RCC 7860 (cell line): ENCODE data around the gene GAS2L1.
"Not testable (repeated sequence)": the region's sequence is repeated elsewhere in the genome, so short reads cannot be mapped to it uniquely, and the experiment has no call there.

Source experiments
- DNase-seq: peaks from one replicate; pipeline ENCODE4 v3.0.0-alpha.2; 2015; ENCODE audit warnings: low spot score
- FAIRE-seq: peaks from 2 replicates; lab custom pipeline; 2012; peaks lifted over from hg19 to GRCh38; lab: Jason Lieb, UNC

GAS2L1 gene

GRCh38 chr22:29340566-29340965, 34.1 kb downstream of the GAS2L1 start:
- no peak for DNase-seq

GRCh38 chr22:29341056-29341848, 34.8 kb downstream of the GAS2L1 start:
- FAIRE-seq (no peak), DNase-seq (no peak)

More at GRCh38 chr22:29340566-29340965, 34.1 kb downstream of the GAS2L1 start:
- FAIRE-seq = no peak

- no peak for FAIRE-seq
Measured at GRCh38 chr22:29341849-29342127, 35.3 kb downstream of the GAS2L1 start.

GRCh38 chr22:29342177-29342576, 35.7 kb downstream of the GAS2L1 start:
- DNase-seq (no peak), FAIRE-seq (no peak)

More at GRCh38 chr22:29341849-29342127, 35.3 kb downstream of the GAS2L1 start:
- DNase-seq = no peak

- FAIRE-seq (no peak), DNase-seq (no peak)
Measured at GRCh38 chr22:29342577-29343312, 36.3 kb downstream of the GAS2L1 start.

GRCh38 chr22:29343313-29343805, 36.9 kb downstream of the GAS2L1 start:
- DNase-seq = peak; percentile 24
- FAIRE-seq = no peak

- FAIRE-seq (peak; percentile 96), DNase-seq (peak; percentile 95)
Measured at GRCh38 chr22:29344137-29344536, 37.7 kb downstream of the GAS2L1 start.

GRCh38 chr22:29344889-29345288, 38.4 kb downstream of the GAS2L1 start:
- FAIRE-seq, DNase-seq: not testable (repeated sequence)

GRCh38 chr22:29345932-29346331, 39.5 kb downstream of the GAS2L1 start:
- no peak for DNase-seq
- no peak for FAIRE-seq

GRCh38 chr22:29346659-29347058, 40.2 kb downstream of the GAS2L1 start:
- FAIRE-seq = no peak

GRCh38 chr22:29348041-29348440, 41.6 kb downstream of the GAS2L1 start:
- DNase-seq (no peak), FAIRE-seq (no peak)

More at GRCh38 chr22:29346659-29347058, 40.2 kb downstream of the GAS2L1 start:
- no peak for DNase-seq

GRCh38 chr22:29348956-29349355, 42.5 kb downstream of the GAS2L1 start:
- FAIRE-seq = no peak
- no peak for DNase-seq

- FAIRE-seq (no peak), DNase-seq (no peak)
Measured at GRCh38 chr22:29351042-29351441, 44.6 kb downstream of the GAS2L1 start.

GRCh38 chr22:29351891-29352290, 45.4 kb downstream of the GAS2L1 start:
- no peak for DNase-seq
- FAIRE-seq = no peak

GRCh38 chr22:29352778-29353177, 46.3 kb downstream of the GAS2L1 start:
- FAIRE-seq = no peak
- DNase-seq = no peak

GRCh38 chr22:29353286-29353685, 46.8 kb downstream of the GAS2L1 start:
- DNase-seq (no peak), FAIRE-seq (no peak)

GRCh38 chr22:29353860-29354259, 47.4 kb downstream of the GAS2L1 start:
- no peak for DNase-seq
- FAIRE-seq = no peak

- not testable (repeated sequence) for FAIRE-seq, DNase-seq
Measured at GRCh38 chr22:29357193-29357890, 50.9 kb downstream of the GAS2L1 start.

GRCh38 chr22:29359469-29359868, 53.0 kb downstream of the GAS2L1 start:
- DNase-seq (peak; percentile 5), FAIRE-seq (no peak)
